Neural cell (in vitro differentiated cells): ENCODE results near the gene ADCYAP1.

Experiments
- CTCF ChIP-seq: fragments of 450-650 bp; IDR thresholded peaks from 2 replicates; pipeline ENCODE4 v1.5.1; 2014; ENCODE audit warnings: antibody characterized with exemption, mild to moderate bottlenecking, moderate library complexity; ENCODE audit not compliant: poor library complexity, severe bottlenecking
- EP300 ChIP-seq: fragments of 450-650 bp; conservative IDR thresholded peaks from 2 replicates; pipeline ENCODE4 v1.6.1; 2014; ENCODE audit warnings: antibody characterized with exemption, mild to moderate bottlenecking, moderate library complexity; ENCODE audit not compliant: poor library complexity, severe bottlenecking
- EZH2 ChIP-seq: fragments of 200-600, 300-800 bp; shearing (Covaris generic), sonication (generic); IDR thresholded peaks from 2 replicates; pipeline ENCODE4 v1.6.1; 2014; ENCODE audit warnings: antibody characterized with exemption, low read length, borderline replicate concordance, mild to moderate bottlenecking; ENCODE audit not compliant: insufficient read depth, poor library complexity, severe bottlenecking
- POLR2AphosphoS5 ChIP-seq: IDR thresholded peaks from 2 replicates; pipeline ENCODE4 v1.6.1; 2012
- REST ChIP-seq: IDR thresholded peaks from 2 replicates; pipeline ENCODE4 v1.6.1; 2012; ENCODE audit warnings: borderline replicate concordance
- SMC3 ChIP-seq: fragments of 450-650 bp; conservative IDR thresholded peaks from 2 replicates; pipeline ENCODE4 v1.6.1; 2014; ENCODE audit warnings: antibody characterized with exemption, mild to moderate bottlenecking, moderate library complexity; ENCODE audit not compliant: poor library complexity
- TAF1 ChIP-seq: IDR thresholded peaks from 2 replicates; pipeline ENCODE4 v1.6.1; 2012; ENCODE audit warnings: low read depth

DNA sequence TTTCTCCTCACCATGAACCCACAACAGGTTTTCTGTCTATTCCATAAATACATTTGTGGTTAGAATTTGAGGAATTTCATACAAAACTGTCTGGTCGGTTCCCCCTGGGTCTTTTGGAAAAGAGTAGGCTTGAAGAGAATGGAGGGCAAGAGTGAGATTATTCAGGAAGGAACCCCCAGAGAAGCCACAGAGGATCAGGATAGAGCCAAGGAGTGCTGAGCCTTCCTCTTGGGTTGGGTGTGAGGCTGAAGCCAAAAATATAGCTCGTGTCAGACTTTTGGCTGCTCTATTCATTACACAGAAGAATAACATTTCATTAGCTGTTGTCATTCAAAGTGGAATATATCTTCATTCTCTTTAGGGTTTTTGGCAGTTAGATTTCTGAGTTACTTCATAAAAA, 46.7 kb upstream of the ADCYAP1 start:
- TF ChIP-seq POLR2AphosphoS5 (no peak), CTCF (no peak), EZH2 (no peak), REST (no peak), EP300 (no peak), TAF1 (no peak), SMC3 (no peak)
